ENCODE data around the gene MAST2. TPM values are rescaled to one million over a fixed set of nuclear protein-coding genes. Genes with fewer than 3 reads are reported as not detected.

The MAST2 gene
- total and polyA plus RNA-seq, 9 of the 15 experiments (the other 6 are each of a cell fraction or from before 2014, with no cell fraction given): 0.73 to 32.0 (median 17.8) TPM

DNA sequence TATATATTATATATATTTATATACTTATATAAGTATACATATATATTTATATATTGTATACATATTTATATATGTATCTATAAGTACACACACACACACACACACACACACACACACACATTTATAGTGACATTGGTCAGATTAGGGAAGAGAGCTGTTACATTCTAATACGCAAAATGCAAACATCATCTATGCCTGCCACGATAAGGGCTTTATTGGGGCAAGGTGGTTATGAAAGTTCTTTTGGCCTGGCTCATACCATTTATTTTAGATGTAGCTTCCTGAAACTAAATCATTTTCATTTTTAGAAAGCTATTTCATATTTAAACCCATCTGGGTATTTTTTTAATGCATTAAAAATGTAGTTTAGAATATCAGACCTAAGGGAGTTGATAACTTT is 82.8 kb downstream of the MAST2 start:
- Histone ChIP-seq H3K36me3 (ENCODE audit: control insufficient read depth, insufficient read depth, low read length) (no peaks in the 10 kb centered on the region; the same call in 2 of the 3 replicates), H3K4me3 (no peak overlapping the region), H3K9me3 (replicated peaks; ENCODE audit: control insufficient read depth, insufficient read depth, low read depth, low read length) (no peaks in the 10 kb centered on the region), H3K4me1 (replicated peaks in 1 of 2; ENCODE audit: control insufficient read depth in 2 of 2, insufficient read depth in 2 of 2, low read length in 2 of 2) (peaks cover 0 to 7% of the 10 kb centered on the region in 2 experiments; a peak in 2 of 5 replicates), H2AFZ (ENCODE audit: low read depth, low read length) (no peak overlapping the region), H3K9me1 (ENCODE audit: control insufficient read depth, insufficient read depth, low read length) (no peaks in the 10 kb centered on the region), H3K79me2 (ENCODE audit: control insufficient read depth, insufficient read depth, low read length) (peaks cover 4% of the 10 kb centered on the region; the same call in 2 of the 3 replicates), H3K9ac (ENCODE audit: insufficient read depth in 1 of 2, low read depth in 2 of 2, low read length in 2 of 2) (no peak overlapping the region), H3K4me2 (ENCODE audit: insufficient read depth, low read length) (no peak overlapping the region), H4K20me1 (replicated peaks; ENCODE audit: control insufficient read depth, insufficient read depth, low read length) (no peaks in the 10 kb centered on the region), H3K27me3 (ENCODE audit: control insufficient read depth in 2 of 2, insufficient read depth in 2 of 2, low read length in 2 of 2) (no peaks in the 10 kb centered on the region), H3K27ac (ENCODE audit: extremely low read depth, low read depth, low read length) (no peak overlapping the region)
- intact Hi-C loops (cut with micrococcal nuclease): loop anchor here (10.0 kb wide), 1 partner anchor 289 kb away; the partner anchor contains the start of genes P3R3URF and TSPAN1
- ATAC-seq (no peak), DNase-seq (ENCODE audit: extremely low read depth in 1 of 4, low spot score in 3 of 4) (no peak), FAIRE-seq (no peak)
- TF ChIP-seq COPS2 (conservative IDR thresholded peaks at IDR 0.05): no peak
- TF ChIP-seq ZSCAN29 (IDR thresholded peaks at IDR 0.05): no peak
- TF ChIP-seq SRSF3 (IDR thresholded peaks at IDR 0.05; ENCODE audit: insufficient read depth, low read length): no peak
- TF ChIP-seq KLF1 (tag; IDR thresholded peaks at IDR 0.05): no peak
- ChIA-PET CTCF (ENCODE audit: low intra/inter-chr PET ratio) (no interaction called here), POLR2A (interaction anchor here (0.6 to 1.8 kb wide), 5 partner anchors 11 to 200 kb away, joined by 3 to 7 read pairs (median 3); partner anchors contain the start of gene GPBP1L1)
- no TSS peak for BruUV-seq (replicated peaks)
- in situ Hi-C loops (cut with MboI): no loop called here
- 93% methylated on average over 2 of the region's 2 CpGs for WGBS (ENCODE audit: insufficient coverage, low coverage, missing lambda C conversion rate)

DNA sequence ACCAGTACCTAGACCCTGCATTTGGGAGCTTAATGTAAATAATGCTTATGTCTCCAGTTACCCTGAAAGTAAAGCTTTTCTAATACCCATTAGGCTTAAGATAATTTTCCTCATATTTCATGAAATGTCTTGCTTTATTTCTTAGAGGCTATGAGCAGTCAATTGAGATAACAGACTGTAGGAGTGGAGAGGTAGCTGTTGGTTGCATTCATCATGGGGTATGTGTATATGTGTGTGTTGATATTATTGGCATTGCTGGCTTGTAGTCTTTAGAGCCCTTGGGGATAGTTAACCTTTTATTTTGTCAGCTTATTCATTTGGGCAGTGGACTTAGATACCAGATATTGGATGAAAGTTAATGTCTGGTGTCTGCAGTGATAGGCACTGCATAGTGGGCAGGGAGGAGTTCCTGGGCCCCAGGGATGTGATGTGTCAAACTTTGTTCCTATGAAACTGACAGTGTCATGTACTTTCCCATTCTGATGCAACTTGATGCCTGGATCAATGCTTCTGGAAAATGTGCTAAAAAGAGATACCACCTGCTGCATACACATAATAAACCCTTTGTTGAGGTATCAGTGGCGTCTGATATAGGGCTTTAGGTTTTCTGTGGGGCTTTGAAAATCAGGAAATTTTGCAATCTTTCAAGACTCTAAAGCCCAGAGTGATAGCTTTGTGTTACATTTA is 83.9 kb downstream of the MAST2 start:
- Histone ChIP-seq H3K9ac (ENCODE audit: insufficient read depth in 1 of 2, low read depth in 2 of 2, low read length in 2 of 2) (no peak overlapping the region), H3K27ac (ENCODE audit: extremely low read depth, low read depth, low read length) (no peak overlapping the region), H3K27me3 (ENCODE audit: control insufficient read depth in 2 of 2, insufficient read depth in 2 of 2, low read length in 2 of 2) (no peaks in the 10 kb centered on the region), H3K4me3 (no peak overlapping the region), H2AFZ (ENCODE audit: low read depth, low read length) (no peak overlapping the region), H3K4me1 (replicated peaks in 1 of 2; ENCODE audit: control insufficient read depth in 2 of 2, insufficient read depth in 2 of 2, low read length in 2 of 2) (peaks cover 0 to 7% of the 10 kb centered on the region in 2 experiments; a peak in 2 of 5 replicates), H4K20me1 (replicated peaks; ENCODE audit: control insufficient read depth, insufficient read depth, low read length) (no peaks in the 10 kb centered on the region), H3K79me2 (ENCODE audit: control insufficient read depth, insufficient read depth, low read length) (peaks cover 4% of the 10 kb centered on the region; the same call in 1 of the 3 replicates), H3K4me2 (ENCODE audit: insufficient read depth, low read length) (no peak overlapping the region), H3K36me3 (ENCODE audit: control insufficient read depth, insufficient read depth, low read length) (no peaks in the 10 kb centered on the region; the same call in 2 of the 3 replicates), H3K9me1 (ENCODE audit: control insufficient read depth, insufficient read depth, low read length) (no peaks in the 10 kb centered on the region), H3K9me3 (replicated peaks; ENCODE audit: control insufficient read depth, insufficient read depth, low read depth, low read length) (no peaks in the 10 kb centered on the region)
- FAIRE-seq (no peak), DNase-seq (ENCODE audit: extremely low read depth in 1 of 4, low spot score in 3 of 4) (no peak), ATAC-seq (peak; percentile 17; the same call in 1 of the 3 replicates)
- intact Hi-C loops (cut with micrococcal nuclease) (loop anchor here (10.0 kb wide), 1 partner anchor 288 kb away; the partner anchor contains the start of genes P3R3URF and TSPAN1), in situ Hi-C loops (cut with MboI) (no loop called here)
- CTCF ChIA-PET (ENCODE audit: low intra/inter-chr PET ratio): interaction anchor here (0.6 kb wide), 1 partner anchor 282 kb away, joined by 3 read pairs; no protein-coding TSS in a partner anchor
- POLR2A ChIA-PET: interaction anchor here (0.8 to 1.8 kb wide), 6 partner anchors 12 to 201 kb away, joined by 3 to 7 read pairs (median 4); partner anchors contain the start of gene GPBP1L1
- WGBS (ENCODE audit: insufficient coverage, low coverage, missing lambda C conversion rate): 88% methylated on average over 1 of the region's 1 CpG
- no TSS peak for BruUV-seq (replicated peaks)
- TF ChIP-seq POLR2G (IDR thresholded peaks at IDR 0.05; ENCODE audit: low read depth, low read length): no peak
- no peak for TF ChIP-seq RFX7 (CRISPR knock-in tag; IDR thresholded peaks at IDR 0.05)
- TF ChIP-seq, protein P1, sequence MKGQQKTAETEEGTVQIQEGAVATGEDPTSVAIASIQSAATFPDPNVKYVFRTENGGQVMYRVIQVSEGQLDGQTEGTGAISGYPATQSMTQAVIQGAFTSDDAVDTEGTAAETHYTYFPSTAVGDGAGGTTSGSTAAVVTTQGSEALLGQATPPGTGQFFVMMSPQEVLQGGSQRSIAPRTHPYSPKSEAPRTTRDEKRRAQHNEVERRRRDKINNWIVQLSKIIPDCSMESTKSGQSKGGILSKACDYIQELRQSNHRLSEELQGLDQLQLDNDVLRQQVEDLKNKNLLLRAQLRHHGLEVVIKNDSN (CRISPR knock-in tag; IDR thresholded peaks at IDR 0.05): no peak
- no peak for TF ChIP-seq WHSC1 (IDR thresholded peaks at IDR 0.05; ENCODE audit: low read length)
- no peak for TF ChIP-seq PHB2 (IDR thresholded peaks at IDR 0.05; ENCODE audit: low read depth)
- no peak for TF ChIP-seq ESRRB (CRISPR knock-in tag; IDR thresholded peaks at IDR 0.05; ENCODE audit: borderline replicate concordance)
- no peak for TF ChIP-seq KDM1A (IDR thresholded peaks at IDR 0.05)
- TF ChIP-seq, protein P2, sequence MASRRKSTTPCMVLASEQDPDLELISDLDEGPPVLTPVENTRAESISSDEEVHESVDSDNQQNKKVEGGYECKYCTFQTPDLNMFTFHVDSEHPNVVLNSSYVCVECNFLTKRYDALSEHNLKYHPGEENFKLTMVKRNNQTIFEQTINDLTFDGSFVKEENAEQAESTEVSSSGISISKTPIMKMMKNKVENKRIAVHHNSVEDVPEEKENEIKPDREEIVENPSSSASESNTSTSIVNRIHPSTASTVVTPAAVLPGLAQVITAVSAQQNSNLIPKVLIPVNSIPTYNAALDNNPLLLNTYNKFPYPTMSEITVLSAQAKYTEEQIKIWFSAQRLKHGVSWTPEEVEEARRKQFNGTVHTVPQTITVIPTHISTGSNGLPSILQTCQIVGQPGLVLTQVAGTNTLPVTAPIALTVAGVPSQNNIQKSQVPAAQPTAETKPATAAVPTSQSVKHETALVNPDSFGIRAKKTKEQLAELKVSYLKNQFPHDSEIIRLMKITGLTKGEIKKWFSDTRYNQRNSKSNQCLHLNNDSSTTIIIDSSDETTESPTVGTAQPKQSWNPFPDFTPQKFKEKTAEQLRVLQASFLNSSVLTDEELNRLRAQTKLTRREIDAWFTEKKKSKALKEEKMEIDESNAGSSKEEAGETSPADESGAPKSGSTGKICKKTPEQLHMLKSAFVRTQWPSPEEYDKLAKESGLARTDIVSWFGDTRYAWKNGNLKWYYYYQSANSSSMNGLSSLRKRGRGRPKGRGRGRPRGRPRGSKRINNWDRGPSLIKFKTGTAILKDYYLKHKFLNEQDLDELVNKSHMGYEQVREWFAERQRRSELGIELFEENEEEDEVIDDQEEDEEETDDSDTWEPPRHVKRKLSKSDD (conservative IDR thresholded peaks at IDR 0.05; ENCODE audit: low read length): no peak
